Measurements from ENCODE around the gene GFOD2.

Gene GFOD2

GRCh38 chr16:67683767-67684166 lies 35.3 kb downstream of the GFOD2 start:
- no peak for ATAC-seq (replicated peaks; ENCODE audit: extremely low read depth, poor library complexity, severe bottlenecking)
- H3K4me3 Mint-ChIP-seq = no peak overlapping the region
- no peak overlapping the region for H3K27ac Mint-ChIP-seq (ENCODE audit: low read depth)
- H3K9me3 Mint-ChIP-seq = no peaks in the 10 kb centered on the region
- peaks cover 3% of the 10 kb centered on the region for H3K36me3 Mint-ChIP-seq (ENCODE audit: insufficient read depth)
- no peak for DNase-seq (ENCODE audit: low spot score in 2 of 2)
- H3K4me1 Mint-ChIP-seq = no peaks in the 10 kb centered on the region
- no peaks in the 10 kb centered on the region for H3K27me3 Mint-ChIP-seq

- H3K27ac Mint-ChIP-seq (ENCODE audit: low read depth) = no peak overlapping the region
- no peaks in the 10 kb centered on the region for H3K27me3 Mint-ChIP-seq
- no peak overlapping the region for H3K4me3 Mint-ChIP-seq
- no peak for ATAC-seq (replicated peaks; ENCODE audit: extremely low read depth, poor library complexity, severe bottlenecking)
- no peaks in the 10 kb centered on the region for H3K9me3 Mint-ChIP-seq
- H3K36me3 Mint-ChIP-seq (ENCODE audit: insufficient read depth) = peaks cover 3% of the 10 kb centered on the region
- H3K4me1 Mint-ChIP-seq = no peaks in the 10 kb centered on the region
- no peak for DNase-seq (ENCODE audit: low spot score in 2 of 2)
These were observed 38.9 kb downstream of the GFOD2 start for GRCh38 chr16:67679935-67680897.

GRCh38 chr16:67678354-67679023 lies 40.6 kb downstream of the GFOD2 start:
- H3K9me3 Mint-ChIP-seq = no peaks in the 10 kb centered on the region
- H3K27ac Mint-ChIP-seq (ENCODE audit: low read depth) = no peak overlapping the region
- DNase-seq (ENCODE audit: low spot score in 2 of 2) (no peak), ATAC-seq (replicated peaks; ENCODE audit: extremely low read depth, poor library complexity, severe bottlenecking) (no peak)
- H3K4me1 Mint-ChIP-seq = no peaks in the 10 kb centered on the region
- H3K27me3 Mint-ChIP-seq = no peaks in the 10 kb centered on the region
- H3K36me3 Mint-ChIP-seq (ENCODE audit: insufficient read depth) = peaks cover 1% of the 10 kb centered on the region
- H3K4me3 Mint-ChIP-seq = no peak overlapping the region

- Mint-ChIP-seq H3K27me3 (no peaks in the 10 kb centered on the region), H3K9me3 (no peaks in the 10 kb centered on the region), H3K36me3 (ENCODE audit: insufficient read depth) (peaks cover 1% of the 10 kb centered on the region), H3K4me1 (no peaks in the 10 kb centered on the region), H3K4me3 (no peak overlapping the region), H3K27ac (ENCODE audit: low read depth) (no peak overlapping the region)
- ATAC-seq (replicated peaks; ENCODE audit: extremely low read depth, poor library complexity, severe bottlenecking) = no peak
- no peak for DNase-seq (ENCODE audit: low spot score in 2 of 2)
These were observed 41.4 kb downstream of the GFOD2 start for GRCh38 chr16:67677712-67678111.

GRCh38 chr16:67676939-67677338 lies 42.2 kb downstream of the GFOD2 start:
- H3K36me3 Mint-ChIP-seq (ENCODE audit: insufficient read depth) = peaks cover 1% of the 10 kb centered on the region
- no peaks in the 10 kb centered on the region for H3K27me3 Mint-ChIP-seq
- DNase-seq (ENCODE audit: low spot score in 2 of 2) (no peak), ATAC-seq (replicated peaks; ENCODE audit: extremely low read depth, poor library complexity, severe bottlenecking) (no peak)
- no peaks in the 10 kb centered on the region for H3K9me3 Mint-ChIP-seq
- no peak overlapping the region for H3K4me3 Mint-ChIP-seq
- H3K4me1 Mint-ChIP-seq = no peaks in the 10 kb centered on the region
- H3K27ac Mint-ChIP-seq (ENCODE audit: low read depth) = no peak overlapping the region

- Mint-ChIP-seq H3K4me3 (no peak overlapping the region), H3K36me3 (ENCODE audit: insufficient read depth) (peaks cover 1% of the 10 kb centered on the region), H3K27ac (ENCODE audit: low read depth) (no peak overlapping the region), H3K27me3 (no peaks in the 10 kb centered on the region), H3K4me1 (no peaks in the 10 kb centered on the region), H3K9me3 (no peaks in the 10 kb centered on the region)
- DNase-seq (ENCODE audit: low spot score in 2 of 2) (no peak), ATAC-seq (replicated peaks; ENCODE audit: extremely low read depth, poor library complexity, severe bottlenecking) (no peak)
These were observed 42.6 kb downstream of the GFOD2 start for GRCh38 chr16:67676516-67676915.

- ATAC-seq (replicated peaks; ENCODE audit: extremely low read depth, poor library complexity, severe bottlenecking) (no peak), DNase-seq (ENCODE audit: low spot score in 2 of 2) (no peak)
- Mint-ChIP-seq H3K27ac (ENCODE audit: low read depth) (no peak overlapping the region), H3K4me3 (no peak overlapping the region), H3K36me3 (ENCODE audit: insufficient read depth) (peaks cover 1% of the 10 kb centered on the region), H3K4me1 (no peaks in the 10 kb centered on the region), H3K27me3 (no peaks in the 10 kb centered on the region), H3K9me3 (no peaks in the 10 kb centered on the region)
These were observed 43.1 kb downstream of the GFOD2 start for GRCh38 chr16:67675999-67676398.

- Mint-ChIP-seq H3K27me3 (no peaks in the 10 kb centered on the region), H3K9me3 (no peaks in the 10 kb centered on the region), H3K4me3 (no peak overlapping the region), H3K36me3 (ENCODE audit: insufficient read depth) (no peaks in the 10 kb centered on the region), H3K4me1 (no peaks in the 10 kb centered on the region), H3K27ac (ENCODE audit: low read depth) (no peak overlapping the region)
- no peak for ATAC-seq (replicated peaks; ENCODE audit: extremely low read depth, poor library complexity, severe bottlenecking)
- no peak for DNase-seq (ENCODE audit: low spot score in 2 of 2)
These were observed 43.6 kb downstream of the GFOD2 start for GRCh38 chr16:67675579-67675935.

- no peaks in the 10 kb centered on the region for H3K36me3 Mint-ChIP-seq (ENCODE audit: insufficient read depth)
- ATAC-seq (replicated peaks; ENCODE audit: extremely low read depth, poor library complexity, severe bottlenecking) = no peak
- no peaks in the 10 kb centered on the region for H3K4me1 Mint-ChIP-seq
- no peak overlapping the region for H3K27ac Mint-ChIP-seq (ENCODE audit: low read depth)
- no peaks in the 10 kb centered on the region for H3K27me3 Mint-ChIP-seq
- H3K9me3 Mint-ChIP-seq = no peaks in the 10 kb centered on the region
- no peak overlapping the region for H3K4me3 Mint-ChIP-seq
- DNase-seq (ENCODE audit: low spot score in 2 of 2) = no peak
These were observed 44.1 kb downstream of the GFOD2 start for GRCh38 chr16:67674851-67675578.

GRCh38 chr16:67673712-67674580 lies 45.2 kb downstream of the GFOD2 start:
- H3K4me3 Mint-ChIP-seq = no peak overlapping the region
- no peaks in the 10 kb centered on the region for H3K9me3 Mint-ChIP-seq
- no peaks in the 10 kb centered on the region for H3K27me3 Mint-ChIP-seq
- DNase-seq (ENCODE audit: low spot score in 2 of 2) (no peak), ATAC-seq (replicated peaks; ENCODE audit: extremely low read depth, poor library complexity, severe bottlenecking) (no peak)
- H3K4me1 Mint-ChIP-seq = no peaks in the 10 kb centered on the region
- no peaks in the 10 kb centered on the region for H3K36me3 Mint-ChIP-seq (ENCODE audit: insufficient read depth)
- H3K27ac Mint-ChIP-seq (ENCODE audit: low read depth) = no peak overlapping the region

- DNase-seq (ENCODE audit: low spot score in 2 of 2) (no peak), ATAC-seq (replicated peaks; ENCODE audit: extremely low read depth, poor library complexity, severe bottlenecking) (no peak)
- no peak overlapping the region for H3K4me3 Mint-ChIP-seq
- H3K27me3 Mint-ChIP-seq = no peaks in the 10 kb centered on the region
- no peaks in the 10 kb centered on the region for H3K9me3 Mint-ChIP-seq
- peak overlapping the region; percentile 65 for H3K27ac Mint-ChIP-seq (ENCODE audit: low read depth)
- H3K4me1 Mint-ChIP-seq = no peaks in the 10 kb centered on the region
- H3K36me3 Mint-ChIP-seq (ENCODE audit: insufficient read depth) = no peaks in the 10 kb centered on the region
These were observed 46.1 kb downstream of the GFOD2 start for GRCh38 chr16:67672739-67673662.
